Right ventricle myocardium superior (tissue), 1 donor: Measurements from ENCODE around the gene TWIST1. TPM values are rescaled to one million over a fixed set of nuclear protein-coding genes. Genes with fewer than 3 reads are reported as not detected.

ENCODE experiments used
- total RNA-seq: library from RNA; stranded (reverse); fragmentation: NEBNext Ultra II Directional; extraction: Animal tissue kit (Norgen Biotek cat#: 25700); gene quantifications from one replicate; pipeline ENCODE4 v1.2.1, GENCODE V29; 2021
- donor health status: DM: no; HTN: yes; CAD: no; lungs with severe emphysema.

Gene TWIST1
- total RNA-seq, 1 donor from 2014 or later: 1.4 TPM

Other genes with a start within 250 kb of the TWIST1 start
- gene FERD3L, start 27.8 kb upstream of the TWIST1 start, total RNA-seq: not detected